HepG2 (cell line): ENCODE data around the gene CTDP1. TPM values are rescaled to one million over a fixed set of nuclear protein-coding genes. Genes with fewer than 3 reads are reported as not detected.

Experiments used
- ATAC-seq: fragments of 200-7000 bp; cut with Tn5 transposase; 3 replicates; pipeline ENCODE4 v1.9.1; 2020; ENCODE audit warnings: mild to moderate bottlenecking, moderate library complexity
- BruUV-seq: library from RNA; stranded (reverse); fragments of 400-500 nt; replicated peaks from 2 replicates; lab custom pipeline; 2021; lab: Mats Ljungman, UMichigan
- CTCF ChIA-PET: fragments of 300-600 bp; formaldehyde crosslinking; extraction: SDS; loops from one replicate; lab custom pipeline; 2021; ENCODE audit warnings: low total read pairs, inconsistent platforms, low intra/inter-chr PET ratio; lab: Yijun Ruan, JAX
- POLR2A ChIA-PET: fragments of 350-600 bp; sonication (Branson Sonifier 250); formaldehyde crosslinking; loops from one replicate; lab custom pipeline; 2020; ENCODE audit warnings: antibody characterized with exemption, inconsistent platforms; lab: Yijun Ruan, JAX
- DNase-seq: peaks from one replicate; pipeline ENCODE4 v3.0.0-alpha.2; 2015; ENCODE audit warnings: low spot score
- FAIRE-seq: peaks from 3 replicates; lab custom pipeline; 2011; peaks lifted over from hg19 to GRCh38; lab: Jason Lieb, UNC
- H2AFZ ChIP-seq: one replicate; pipeline ENCODE4 v1.6.1; 2011; ENCODE audit warnings: low read length, inconsistent platforms
- H3K27ac ChIP-seq: fragments of 300-600 bp; 3 replicates; pipeline ENCODE4 v1.8.0; 2011; ENCODE audit warnings: mixed run types, mild to moderate bottlenecking, mixed read lengths, low read length, inconsistent platforms; ENCODE audit not compliant: insufficient read depth; ENCODE audit errors: extremely low read length
- H3K27me3 ChIP-seq, 2 experiments: fragments of 200-600 bp in 1 of 2; 2 replicates in 1 of 2; 3 replicates in 1 of 2; pipeline versions ENCODE4 v1.6.0 to v1.8.0; 2011; ENCODE audit warnings: low read length in 2 of 2, mild to moderate bottlenecking in 2 of 2, moderate library complexity in 2 of 2, inconsistent platforms in 1 of 2; ENCODE audit not compliant: insufficient read depth in 2 of 2, control insufficient read depth in 1 of 2
- H3K36me3 ChIP-seq, 2 experiments: fragments of 200-600 bp in 1 of 2; replicated peaks in 1 of 2; 2 replicates in 1 of 2; 3 replicates in 1 of 2; pipeline versions ENCODE4 v1.5.1 to v1.8.0; 2011; ENCODE audit warnings: low read length in 2 of 2, inconsistent platforms in 1 of 2; ENCODE audit not compliant: insufficient read depth in 2 of 2, control insufficient read depth in 1 of 2
- H3K4me1 ChIP-seq: 2 replicates; pipeline ENCODE4 v1.5.1; 2012; ENCODE audit warnings: low read length, inconsistent platforms; ENCODE audit not compliant: insufficient read depth
- H3K4me2 ChIP-seq: 2 replicates; pipeline ENCODE4 v1.6.0; 2011; ENCODE audit warnings: low read depth, low read length, inconsistent platforms
- H3K4me3 ChIP-seq, 3 experiments: fragments of 200-600 bp in 1 of 3; sonication (generic), shearing (Covaris generic) in 1 of 3; replicated peaks in 1 of 3; 2 replicates each; pipeline ENCODE4 v1.5.1; 2011 to 2016; ENCODE audit warnings: low read length in 3 of 3, inconsistent platforms in 2 of 3, low read depth in 2 of 3, mild to moderate bottlenecking in 2 of 3, control low read depth in 1 of 3, mixed read lengths in 1 of 3; ENCODE audit not compliant: insufficient read depth in 1 of 3
- H3K79me2 ChIP-seq: one replicate; pipeline ENCODE4 v1.6.1; 2011; ENCODE audit warnings: low read length, inconsistent platforms; ENCODE audit not compliant: insufficient read depth
- H3K9ac ChIP-seq: 2 replicates; pipeline ENCODE4 v1.6.0; 2011; ENCODE audit warnings: mild to moderate bottlenecking, low read depth, low read length, inconsistent platforms; ENCODE audit not compliant: insufficient read depth
- H3K9me3 ChIP-seq: 2 replicates; pipeline ENCODE4 v1.5.1; 2012; ENCODE audit warnings: mild to moderate bottlenecking, low read length
- H4K20me1 ChIP-seq: 2 replicates; pipeline ENCODE4 v1.6.0; 2011; ENCODE audit warnings: inconsistent platforms, mild to moderate bottlenecking, low read length, moderate library complexity; ENCODE audit not compliant: insufficient read depth
- KMT2B ChIP-seq: IDR thresholded peaks from 2 replicates; pipeline ENCODE4 v1.6.1; 2016; ENCODE audit warnings: missing genetic modification reagents, missing compliant biosample characterization
- MXD4 ChIP-seq: IDR thresholded peaks from 2 replicates; pipeline ENCODE4 v1.6.1; 2016; ENCODE audit warnings: mild to moderate bottlenecking, missing biosample characterization, missing genetic modification reagents
- SMARCC2 ChIP-seq: fragments of 450-650 bp; IDR thresholded peaks from 2 replicates; pipeline ENCODE4 v1.6.1; 2017; ENCODE audit warnings: antibody characterized with exemption, mild to moderate bottlenecking
- SSRP1 ChIP-seq: IDR thresholded peaks from 2 replicates; pipeline ENCODE4 v1.6.1; 2016; ENCODE audit warnings: control low read depth
- WGBS: methylation state at CpG from one replicate; pipeline ENCODE4 v1.1.6; 2017; ENCODE audit warnings: low lambda C conversion rate; 5-methylcytosine and 5-hydroxymethylcytosine counted together
- in situ Hi-C: cut with HindIII; loops from 2 replicates; pipeline ENCODE4 v1.10.0; 2017; ENCODE audit warnings: low pct_unique_long_range_greater_than_20kb; ENCODE audit not compliant: extremely low pct_ligation_motif_present
- intact Hi-C: fragments of 100-400 bp; cut with micrococcal nuclease; formaldehyde crosslinking; loops from one replicate; pipeline ENCODE4 v1.10.0; 2022; ENCODE audit not compliant: unreplicated experiment
- polyA plus RNA-seq, 8 experiments: library from polyadenylated mRNA; depleted of rRNA in 3 of 8; stranded (reverse) in 7 of 8; unstranded in 1 of 8; fragments of >200 nt; fragmentation: Illumina TruSeq in 4 of 8; extraction: Trizol in 4 of 8; gene quantifications; 2 replicates each; pipeline versions ENCODE4 v1.2.1 to v1.2.3, GENCODE V29; 2011 to 2016; ENCODE audit warnings: low read depth in 4 of 8, missing spikeins in 1 of 8, mixed read lengths in 1 of 8; ENCODE audit not compliant: insufficient read depth in 1 of 8
- total RNA-seq, 5 experiments: library from RNA; depleted of rRNA; stranded (reverse); fragments of >200 nt; fragmentation: Illumina TruSeq; extraction: Trizol; gene quantifications; 2 replicates each; pipeline ENCODE4 v1.2.3, GENCODE V29; 2016; ENCODE audit warnings: low read depth in 1 of 5
- TF ChIP-seq, protein P1 (sequence below): sonication (generic); formaldehyde crosslinking; IDR thresholded peaks from 2 replicates; pipeline ENCODE4 v1.8.1; 2023; ENCODE audit warnings: mild to moderate bottlenecking, missing genetic modification reagents

The CTDP1 gene
- total and polyA plus RNA-seq, 2 of the 13 experiments (the other 11 are each of a cell fraction or from before 2014, with no cell fraction given): 6.9 to 11.0 TPM

DNA sequence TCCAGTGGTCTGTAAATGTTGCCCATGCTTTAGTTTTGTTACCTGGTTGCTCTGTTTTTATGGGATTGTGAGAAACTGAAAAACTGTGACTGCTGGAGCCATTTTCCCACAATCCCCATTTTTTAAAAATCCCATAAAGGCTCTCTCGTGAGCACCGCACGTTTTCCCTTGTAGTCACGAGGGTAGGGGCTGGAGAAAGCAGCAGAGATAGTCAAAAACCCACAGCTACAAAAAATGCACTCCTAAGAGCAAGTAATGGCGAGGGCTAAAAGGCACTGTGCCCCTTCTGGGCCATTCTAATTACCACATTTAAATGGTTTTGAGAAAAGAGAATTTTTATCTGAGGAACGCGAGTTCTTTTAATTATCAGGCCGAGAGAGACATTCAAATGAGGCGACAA lies 1.8 kb upstream of the CTDP1 start:
- Histone ChIP-seq H3K4me1 (peaks cover 48% of the 10 kb centered on the region), H3K79me2 (peaks cover 33% of the 10 kb centered on the region), H3K36me3 (peaks cover 0 to 4% of the 10 kb centered on the region in 2 experiments; a peak in 2 of 5 replicates), H3K27ac (peak overlapping the region; percentile 95), H2AFZ (no peak overlapping the region), H3K9ac (peak overlapping the region; percentile 96), H3K4me3 (peak overlapping the region; percentile 66 to 90 (median 71); a peak in 5 of 6 replicates), H3K4me2 (peak overlapping the region; percentile 90), H4K20me1 (peaks cover 4% of the 10 kb centered on the region; the same call in 1 of the 2 replicates), H3K9me3 (no peaks in the 10 kb centered on the region), H3K27me3 (no peaks in the 10 kb centered on the region; a peak in 1 of 5 replicates)
- POLR2A ChIA-PET: interaction anchor here (1.0 kb wide), 1 partner anchor 10 kb away, joined by 3 read pairs; no protein-coding TSS in a partner anchor
- intact Hi-C loops (no loop called here), in situ Hi-C loops (no loop called here)
- WGBS: 77% methylated on average over 9 of the region's 9 CpGs
- ATAC-seq (no peak), DNase-seq (no peak), FAIRE-seq (no peak)
- no TSS peak for BruUV-seq
- CTCF ChIA-PET: no interaction called here
- no peak for TF ChIP-seq MXD4 (CRISPR knock-in tag)
- no peak for TF ChIP-seq SSRP1
- TF ChIP-seq SMARCC2: no peak
- TF ChIP-seq, protein P1, sequence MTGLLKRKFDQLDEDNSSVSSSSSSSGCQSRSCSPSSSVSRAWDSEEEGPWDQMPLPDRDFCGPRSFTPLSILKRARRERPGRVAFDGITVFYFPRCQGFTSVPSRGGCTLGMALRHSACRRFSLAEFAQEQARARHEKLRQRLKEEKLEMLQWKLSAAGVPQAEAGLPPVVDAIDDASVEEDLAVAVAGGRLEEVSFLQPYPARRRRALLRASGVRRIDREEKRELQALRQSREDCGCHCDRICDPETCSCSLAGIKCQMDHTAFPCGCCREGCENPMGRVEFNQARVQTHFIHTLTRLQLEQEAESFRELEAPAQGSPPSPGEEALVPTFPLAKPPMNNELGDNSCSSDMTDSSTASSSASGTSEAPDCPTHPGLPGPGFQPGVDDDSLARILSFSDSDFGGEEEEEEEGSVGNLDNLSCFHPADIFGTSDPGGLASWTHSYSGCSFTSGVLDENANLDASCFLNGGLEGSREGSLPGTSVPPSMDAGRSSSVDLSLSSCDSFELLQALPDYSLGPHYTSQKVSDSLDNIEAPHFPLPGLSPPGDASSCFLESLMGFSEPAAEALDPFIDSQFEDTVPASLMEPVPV (CRISPR knock-in tag): no peak
- TF ChIP-seq KMT2B (CRISPR knock-in tag): no peak
